Measurements from ENCODE around the gene ST3GAL3. TPM values are rescaled to one million over a fixed set of nuclear protein-coding genes. Genes with fewer than 3 reads are reported as not detected.

ST3GAL3 gene
- total and polyA plus RNA-seq, 2 of the 13 experiments (the other 11 are each of a cell fraction or from before 2014, with no cell fraction given) = 5.1 to 8.1 TPM

- ChIA-PET POLR2A (no interaction called here), CTCF (ENCODE audit: low intra/inter-chr PET ratio, low total read pairs) (no interaction called here)
- Histone ChIP-seq H3K79me2 (ENCODE audit: insufficient read depth, low read length) (no peaks in the 10 kb centered on the region), H4K20me1 (ENCODE audit: insufficient read depth, low read length) (no peaks in the 10 kb centered on the region), H3K4me3 (replicated peaks in 1 of 3; ENCODE audit: insufficient read depth in 1 of 3, low read depth in 2 of 3, low read length in 3 of 3) (no peak overlapping the region), H3K4me1 (ENCODE audit: insufficient read depth, low read length) (no peaks in the 10 kb centered on the region), H3K9ac (ENCODE audit: insufficient read depth, low read depth, low read length) (no peak overlapping the region), H3K27ac (ENCODE audit: extremely low read length, insufficient read depth, low read length) (no peak overlapping the region), H3K27me3 (ENCODE audit: control insufficient read depth in 1 of 2, insufficient read depth in 2 of 2, low read length in 2 of 2) (no peaks in the 10 kb centered on the region), H2AFZ (ENCODE audit: low read length) (no peak overlapping the region), H3K36me3 (replicated peaks in 1 of 2; ENCODE audit: control insufficient read depth in 1 of 2, insufficient read depth in 2 of 2, low read length in 2 of 2) (peaks cover 0 to 3% of the 10 kb centered on the region in 2 experiments; a peak in 1 of 5 replicates), H3K4me2 (ENCODE audit: low read depth, low read length) (no peak overlapping the region), H3K9me3 (ENCODE audit: low read length) (0 out of 2 replicates have a peak, but pooled peaks cover 4% of the 10 kb centered on the region)
- no TSS peak for BruUV-seq (replicated peaks)
- 93% methylated on average over 3 of the region's 3 CpGs for WGBS (ENCODE audit: low lambda C conversion rate)
- no peak for ATAC-seq
- no peak for TF ChIP-seq ZNF432 (CRISPR knock-in tag; IDR thresholded peaks at IDR 0.05; ENCODE audit: borderline replicate concordance)
- intact Hi-C loops (cut with micrococcal nuclease; ENCODE audit: unreplicated experiment) (no loop called here), in situ Hi-C loops (cut with HindIII; ENCODE audit: extremely low pct_ligation_motif_present, low pct_unique_long_range_greater_than_20kb) (no loop called here)
- no peak for FAIRE-seq
- no peak for DNase-seq (ENCODE audit: low spot score)
These were observed 114.8 kb downstream of the ST3GAL3 start for GRCh38 chr1:43822040-43822690.

GRCh38 chr1:43824795-43825194 lies 117.5 kb downstream of the ST3GAL3 start:
- 100% methylated on average over 1 of the region's 1 CpG for whole genome bisulfite sequencing (ENCODE audit: low lambda C conversion rate)
- no TSS peak for BruUV-seq (replicated peaks)

More at GRCh38 chr1:43824795-43825194, 117.5 kb downstream of the ST3GAL3 start:
- no peak overlapping the region for H3K9ac ChIP-seq (ENCODE audit: insufficient read depth, low read depth, low read length)
- H3K36me3 ChIP-seq (replicated peaks in 1 of 2; ENCODE audit: control insufficient read depth in 1 of 2, insufficient read depth in 2 of 2, low read length in 2 of 2) = no peaks in the 10 kb centered on the region; a peak in 1 of 5 replicates
- no peak for FAIRE-seq
- no peak for ATAC-seq
- H2AFZ ChIP-seq (ENCODE audit: low read length) = no peak overlapping the region
- ChIA-PET CTCF (ENCODE audit: low intra/inter-chr PET ratio, low total read pairs) (no interaction called here), POLR2A (no interaction called here)
- no peak overlapping the region for H3K27ac ChIP-seq (ENCODE audit: extremely low read length, insufficient read depth, low read length)
- H4K20me1 ChIP-seq (ENCODE audit: insufficient read depth, low read length) = no peaks in the 10 kb centered on the region
- TF ChIP-seq SETDB1 (CRISPR knock-in tag; IDR thresholded peaks at IDR 0.05; ENCODE audit: borderline replicate concordance) = no peak
- TF ChIP-seq ZNF574 (CRISPR knock-in tag; IDR thresholded peaks at IDR 0.05) = no peak
- TF ChIP-seq MYC (CRISPR knock-in tag; IDR thresholded peaks at IDR 0.05; ENCODE audit: borderline replicate concordance) = no peak
- TF ChIP-seq ZGPAT (CRISPR knock-in tag; IDR thresholded peaks at IDR 0.05) = no peak
- no peak for TF ChIP-seq NR2F1 (CRISPR knock-in tag; IDR thresholded peaks at IDR 0.05)
- TF ChIP-seq ZNF17 (CRISPR knock-in tag; IDR thresholded peaks at IDR 0.05) = no peak
- TF ChIP-seq ZNF552 (CRISPR knock-in tag; IDR thresholded peaks at IDR 0.05; ENCODE audit: borderline replicate concordance) = no peak
- TF ChIP-seq ZNF616 (CRISPR knock-in tag; IDR thresholded peaks at IDR 0.05; ENCODE audit: low read depth) = no peak
- no peak for TF ChIP-seq ZNF292 (CRISPR knock-in tag; IDR thresholded peaks at IDR 0.05; ENCODE audit: borderline replicate concordance, low read depth)
- TF ChIP-seq NFE2 (CRISPR knock-in tag; IDR thresholded peaks at IDR 0.05) = no peak
- H3K9me3 ChIP-seq (ENCODE audit: low read length) = no peaks in the 10 kb centered on the region
- in situ Hi-C loops (cut with HindIII; ENCODE audit: extremely low pct_ligation_motif_present, low pct_unique_long_range_greater_than_20kb) = no loop called here
- H3K4me3 ChIP-seq (replicated peaks in 1 of 3; ENCODE audit: insufficient read depth in 1 of 3, low read depth in 2 of 3, low read length in 3 of 3) = no peak overlapping the region
- H3K27me3 ChIP-seq (ENCODE audit: control insufficient read depth in 1 of 2, insufficient read depth in 2 of 2, low read length in 2 of 2) = no peaks in the 10 kb centered on the region
- H3K79me2 ChIP-seq (ENCODE audit: insufficient read depth, low read length) = no peaks in the 10 kb centered on the region
- no peak for DNase-seq (ENCODE audit: low spot score)
- H3K4me1 ChIP-seq (ENCODE audit: insufficient read depth, low read length) = no peaks in the 10 kb centered on the region
- no peak overlapping the region for H3K4me2 ChIP-seq (ENCODE audit: low read depth, low read length)
- intact Hi-C loops (cut with micrococcal nuclease; ENCODE audit: unreplicated experiment) = no loop called here

Data from HepG2 (cell line).